Stimulated activated CD4-positive, alpha-beta T cell treated with anti-CD3 and anti-CD28 coated beads, Interleukin-15, amount 100 ng/mL, for 24 hours (primary cell): ENCODE results near the gene CLEC18C.
"Not testable (repeated sequence)": the region's sequence is repeated elsewhere in the genome, so short reads cannot be mapped to it uniquely, and the experiment has no call there.

Experiments
- DNase-seq: peaks from one replicate; pipeline ENCODE4 v3.0.0-alpha.2; 2020

Gene CLEC18C

DNA sequence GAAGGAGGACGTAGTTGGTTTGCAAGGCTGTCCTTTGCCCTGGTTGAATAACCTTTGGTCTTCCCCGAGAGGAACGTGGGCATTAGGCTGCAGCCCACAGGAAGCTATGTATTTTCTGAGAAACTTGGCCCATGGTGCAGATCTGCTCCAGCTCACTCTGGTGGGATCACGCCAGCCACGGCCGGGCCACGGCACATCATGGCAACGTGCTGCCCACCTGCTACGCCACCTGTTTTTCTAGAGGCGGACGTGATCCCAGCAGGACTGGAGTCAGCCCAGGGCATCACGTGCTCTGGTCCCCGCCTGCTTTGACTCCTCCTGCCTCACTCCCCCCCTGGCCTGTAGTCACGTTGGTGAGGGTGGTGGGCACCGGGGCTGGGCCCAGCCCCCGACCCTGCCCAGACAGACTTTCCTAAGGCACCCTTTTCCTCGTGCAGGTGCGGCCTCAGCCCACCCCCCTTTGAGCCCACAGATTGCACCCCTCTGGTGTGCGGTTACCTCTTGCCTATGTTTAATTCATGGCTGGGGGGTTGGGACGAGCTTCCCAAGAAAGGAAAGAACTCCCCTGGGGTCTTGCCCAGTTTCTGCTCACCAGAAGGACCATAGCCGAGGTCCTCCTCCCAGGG lies at the start of gene CLEC18C:
CLEC18C (plus strand) TSS at position 576 of the 626 bp plus-strand sequence. CDS start 492 bp downstream, outside the sequence.
- not testable (repeated sequence) for DNase-seq

DNA sequence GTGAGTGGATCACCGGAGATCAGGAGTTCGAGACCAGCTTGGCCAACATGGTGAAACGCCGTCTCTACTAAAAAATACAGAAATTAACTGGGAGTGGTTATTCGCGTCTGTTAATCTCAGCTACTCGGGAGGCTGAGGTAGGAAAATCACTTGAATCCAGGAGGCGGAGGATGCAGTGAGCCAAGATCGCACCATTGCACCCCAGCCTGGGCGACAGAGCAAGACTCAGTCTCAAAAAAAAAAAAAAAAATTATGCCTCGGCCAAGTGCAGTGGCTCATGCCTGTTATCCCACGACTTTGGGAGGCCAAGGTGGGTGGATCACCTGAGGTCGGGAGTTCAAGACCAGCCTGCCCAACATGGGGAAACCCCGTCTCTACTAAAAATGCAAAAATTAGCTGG lies 49.8 kb upstream of the CLEC18C start:
- DNase-seq, result not testable (repeated sequence)

DNA sequence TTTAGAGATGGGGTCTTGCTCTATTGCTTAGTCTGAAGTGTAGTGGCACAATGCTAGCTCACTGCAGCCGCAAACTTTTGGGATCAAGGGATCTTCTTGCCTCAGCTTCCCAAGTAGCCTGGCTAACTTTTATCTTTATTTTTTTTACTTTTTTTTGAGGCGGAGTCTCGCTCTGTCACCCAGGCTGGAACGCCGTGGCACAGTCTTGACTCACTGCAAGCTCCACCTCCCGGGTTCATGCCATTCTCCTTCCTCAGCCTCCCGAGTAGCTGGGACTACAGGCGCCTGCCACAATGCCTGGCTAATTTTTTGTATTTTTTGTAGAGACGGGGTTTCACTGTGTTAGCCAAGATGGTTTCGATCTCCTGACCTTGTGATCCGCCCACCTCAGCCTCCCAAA lies 47.4 kb upstream of the CLEC18C start:
- DNase-seq, result not testable (repeated sequence)

DNA sequence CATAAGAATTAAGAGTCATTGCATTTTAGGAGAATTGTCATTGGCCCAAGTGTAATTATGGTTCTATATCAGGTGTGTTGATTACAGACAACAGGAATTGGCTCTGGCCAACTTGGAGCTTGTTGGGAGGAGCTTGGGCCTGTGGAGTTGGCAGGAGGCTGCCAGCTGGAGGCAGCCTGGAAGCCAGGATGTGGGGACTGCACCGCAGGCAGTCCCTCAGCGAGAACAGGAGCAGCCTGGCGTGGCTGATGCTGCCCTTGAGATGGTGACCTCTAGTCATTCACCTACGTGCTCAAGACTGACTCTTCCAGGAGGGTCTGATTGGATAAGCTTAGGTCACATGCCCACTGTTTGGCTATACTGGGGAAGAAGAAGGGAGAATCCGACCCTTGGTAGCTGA lies 45.9 kb upstream of the CLEC18C start:
- DNase-seq, result not testable (repeated sequence)

DNA sequence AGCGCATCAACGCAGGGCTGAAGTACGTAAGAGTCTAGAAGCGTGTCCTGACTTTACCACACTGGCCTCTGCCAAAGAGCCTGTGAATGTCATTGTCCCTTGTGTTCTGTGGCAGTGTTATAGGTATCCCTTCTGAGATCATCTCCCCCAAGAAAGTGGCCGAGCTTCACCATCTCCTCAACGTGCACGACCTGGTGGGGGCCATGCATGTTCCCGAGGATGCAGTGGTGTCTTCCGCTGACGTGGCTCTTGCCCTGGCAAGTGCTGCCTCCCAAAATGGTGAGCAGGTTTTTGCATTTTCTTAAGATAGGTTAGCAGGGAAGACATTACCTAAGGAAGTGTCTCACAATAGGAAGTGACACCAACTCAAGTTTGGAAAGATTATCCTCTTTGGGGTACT lies 44.7 kb upstream of the CLEC18C start:
- not testable (repeated sequence) for DNase-seq

DNA sequence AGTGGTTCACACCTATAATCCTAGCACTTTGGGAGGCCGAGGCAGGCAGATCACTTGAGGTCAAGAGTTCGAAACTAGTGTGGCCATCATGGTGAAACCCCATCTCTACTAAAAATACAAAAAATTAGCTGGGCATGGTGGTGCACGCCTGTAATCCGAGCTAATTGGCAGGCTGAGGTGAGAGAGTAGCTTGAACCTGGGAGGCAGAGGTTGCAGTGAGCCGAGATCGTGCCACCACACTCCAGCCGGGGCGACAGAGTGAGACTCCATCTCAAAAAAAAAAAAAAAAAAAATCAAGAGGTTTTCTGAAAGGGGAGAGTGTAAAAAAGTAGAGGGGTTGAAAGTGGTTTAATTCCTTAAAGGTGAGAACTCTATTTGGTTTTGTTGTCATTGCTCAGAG lies 37.8 kb upstream of the CLEC18C start:
- not testable (repeated sequence) for DNase-seq

DNA sequence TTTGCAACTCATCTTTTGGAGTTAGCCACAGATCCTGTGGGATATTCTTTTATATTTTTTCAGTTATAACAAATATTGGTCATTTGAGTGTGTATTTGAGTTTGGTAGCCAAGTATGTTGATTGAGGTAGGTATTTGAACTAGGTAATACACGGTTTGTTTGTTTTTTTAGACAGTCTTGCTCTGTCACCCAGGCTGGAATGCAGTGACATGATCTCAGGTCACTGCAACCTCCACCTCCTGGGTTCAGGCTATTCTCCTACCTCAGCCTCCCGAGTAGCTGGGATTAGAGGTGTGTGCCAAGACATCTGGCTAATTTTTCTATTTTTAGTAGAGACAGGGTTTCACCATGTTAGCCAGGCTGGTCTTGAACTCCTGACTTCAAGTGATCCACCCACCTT lies 37.0 kb upstream of the CLEC18C start:
- DNase-seq, result not testable (repeated sequence)

DNA sequence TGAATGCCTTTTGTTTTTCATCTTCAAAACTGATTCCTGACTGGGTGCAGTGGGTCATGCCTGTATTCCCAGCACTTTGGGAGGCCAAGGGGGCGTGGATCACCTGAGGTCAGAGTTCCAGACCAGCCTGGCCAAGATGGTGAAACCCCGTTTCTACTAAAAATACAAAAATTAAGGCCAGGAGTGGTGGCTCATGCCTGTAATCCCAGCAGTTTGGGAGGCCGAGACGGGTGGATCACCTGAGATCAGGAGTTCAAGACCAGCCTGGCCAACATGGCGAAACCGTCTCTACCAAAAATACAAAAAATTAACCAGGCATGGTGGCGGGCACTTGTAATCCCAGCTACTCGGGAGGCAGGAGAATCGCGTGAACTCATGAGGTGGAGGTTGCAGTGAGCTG lies 30.8 kb upstream of the CLEC18C start:
- DNase-seq, result not testable (repeated sequence)

DNA sequence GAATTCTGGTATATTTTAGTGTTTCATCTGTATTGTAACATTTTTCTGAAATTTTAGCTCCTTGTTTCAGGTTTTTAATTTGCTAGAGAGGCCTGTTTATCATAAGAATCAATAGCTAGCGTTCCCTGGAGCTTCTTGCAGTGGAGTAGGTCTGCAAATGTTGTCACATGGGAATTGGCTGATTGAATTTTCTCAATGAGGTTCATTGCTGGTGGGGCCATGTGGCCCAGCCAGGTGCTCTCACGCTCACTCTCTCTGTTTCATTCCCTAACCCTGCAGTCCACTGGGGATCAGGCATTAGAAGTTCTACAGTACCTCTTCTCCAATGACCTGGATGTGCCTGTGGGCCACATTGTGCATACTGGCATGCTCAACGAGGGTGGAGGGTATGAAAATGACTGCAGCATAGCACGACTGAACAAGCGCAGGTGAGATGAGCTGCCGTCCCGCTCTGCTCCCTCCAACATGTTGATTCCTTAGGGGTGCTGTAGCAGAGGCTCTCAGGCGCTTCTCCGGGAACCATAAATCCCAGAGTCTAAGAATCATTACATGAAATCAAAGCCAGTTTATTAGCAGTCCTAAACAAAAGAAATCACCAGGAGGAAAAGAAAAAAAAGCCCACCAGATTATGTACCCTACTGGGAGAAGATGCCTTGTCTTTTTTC lies 30.2 kb upstream of the CLEC18C start:
- not testable (repeated sequence) for DNase-seq

DNA sequence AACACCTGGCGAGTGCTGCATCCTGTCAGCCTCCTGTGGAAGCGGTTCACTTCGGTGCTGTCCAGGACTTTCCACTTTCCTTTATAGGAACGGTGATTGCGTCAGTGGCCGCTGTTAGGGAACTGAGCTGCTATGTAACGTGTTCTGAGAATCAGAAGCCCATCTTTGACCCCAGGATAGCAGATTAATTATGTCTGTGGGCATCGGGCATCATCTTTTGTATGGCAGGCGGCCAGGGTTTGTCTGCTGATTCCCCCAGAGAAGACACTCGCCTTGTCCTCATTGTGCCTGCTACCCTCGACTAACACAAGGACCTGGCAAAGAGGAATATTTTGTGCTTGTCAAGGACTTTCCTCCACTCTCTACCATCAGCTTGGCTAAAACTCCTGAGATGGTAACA lies 25.7 kb upstream of the CLEC18C start:
- DNase-seq, result not testable (repeated sequence)

DNA sequence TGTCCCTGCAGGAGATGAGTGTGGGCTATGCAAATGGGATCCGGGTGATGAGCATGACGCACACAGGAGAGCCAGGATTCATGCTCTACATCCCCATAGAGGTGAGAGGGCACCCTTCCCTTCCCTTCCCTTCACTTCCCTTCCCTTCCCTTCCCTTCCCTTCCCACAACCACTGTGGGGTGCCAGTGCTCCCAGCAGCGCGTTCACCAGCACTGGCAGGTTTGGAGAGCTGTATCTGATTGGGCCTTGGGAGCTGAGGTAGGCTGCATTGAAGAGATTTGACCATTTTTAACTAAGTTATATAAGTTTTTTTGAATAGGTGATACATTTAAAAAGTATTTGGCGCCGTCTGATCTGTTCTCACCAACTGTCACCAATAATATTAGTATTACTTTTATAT lies 25.1 kb upstream of the CLEC18C start:
- DNase-seq, result not testable (repeated sequence)

DNA sequence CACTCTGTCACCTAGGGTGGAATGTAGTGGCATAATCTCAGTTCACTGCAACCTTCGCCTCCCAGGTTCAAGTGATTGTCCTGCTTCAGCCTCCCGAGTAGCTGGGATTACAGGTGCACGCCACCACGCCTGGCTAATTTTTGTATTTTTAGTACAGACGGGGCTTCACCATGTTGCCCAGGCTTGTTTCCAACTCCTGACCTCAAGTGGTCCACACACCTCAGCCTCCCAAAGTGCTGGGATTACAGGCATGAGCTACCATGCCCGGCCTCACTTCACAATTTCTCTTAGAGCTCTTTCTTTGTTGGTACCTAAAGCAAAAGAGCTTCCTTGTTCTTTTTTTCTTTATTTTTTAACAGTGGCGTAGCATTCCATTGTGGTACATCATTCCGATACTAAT lies 24.3 kb upstream of the CLEC18C start:
- not testable (repeated sequence) for DNase-seq

DNA sequence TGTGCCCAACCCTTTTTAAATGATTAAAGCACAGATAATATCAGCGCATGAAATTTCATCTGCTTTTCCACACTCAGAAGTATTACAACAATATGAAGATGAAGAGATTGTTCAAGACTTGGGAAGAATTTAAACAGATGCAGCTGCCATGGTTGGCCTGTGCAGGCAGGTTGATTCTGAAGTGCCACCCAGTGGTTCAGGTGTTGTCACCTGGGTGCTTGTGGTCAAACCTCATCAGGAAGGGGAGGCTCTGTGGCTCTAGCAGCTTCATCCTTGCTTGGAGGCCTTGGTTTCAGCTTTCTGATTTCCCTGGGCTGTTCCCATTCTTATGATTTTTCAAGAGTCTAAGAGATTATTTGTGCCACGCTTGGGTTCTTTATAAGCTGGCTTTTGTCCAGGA lies 22.2 kb upstream of the CLEC18C start:
- DNase-seq, result no peak

DNA sequence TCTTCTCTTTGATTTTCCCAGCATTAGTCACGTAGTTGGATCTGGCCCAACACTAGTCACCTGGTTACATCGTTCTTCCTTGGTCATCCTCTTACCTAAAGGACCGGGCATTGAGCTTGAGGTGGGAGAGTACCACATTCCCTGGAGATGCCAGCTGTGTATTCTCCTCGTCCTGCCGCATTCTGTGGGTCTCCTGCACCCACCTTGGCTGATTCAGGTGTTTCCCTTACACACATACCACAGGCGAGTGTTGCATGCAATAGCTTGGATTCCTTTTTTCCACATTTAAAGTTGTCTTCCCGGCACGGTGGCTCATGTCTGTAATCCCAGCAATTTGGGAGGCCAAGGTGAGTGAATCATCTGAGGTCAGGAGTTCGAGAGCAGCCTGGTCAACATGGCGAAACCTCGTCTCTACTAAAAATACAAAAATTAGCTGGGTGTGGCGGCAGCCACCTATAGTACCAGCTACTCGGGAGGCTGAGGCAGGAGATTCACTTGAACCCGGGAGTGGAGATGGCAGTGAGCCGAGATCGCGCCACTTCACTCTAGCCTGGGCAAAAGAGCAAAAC lies 21.6 kb upstream of the CLEC18C start:
- DNase-seq, result no peak

DNA sequence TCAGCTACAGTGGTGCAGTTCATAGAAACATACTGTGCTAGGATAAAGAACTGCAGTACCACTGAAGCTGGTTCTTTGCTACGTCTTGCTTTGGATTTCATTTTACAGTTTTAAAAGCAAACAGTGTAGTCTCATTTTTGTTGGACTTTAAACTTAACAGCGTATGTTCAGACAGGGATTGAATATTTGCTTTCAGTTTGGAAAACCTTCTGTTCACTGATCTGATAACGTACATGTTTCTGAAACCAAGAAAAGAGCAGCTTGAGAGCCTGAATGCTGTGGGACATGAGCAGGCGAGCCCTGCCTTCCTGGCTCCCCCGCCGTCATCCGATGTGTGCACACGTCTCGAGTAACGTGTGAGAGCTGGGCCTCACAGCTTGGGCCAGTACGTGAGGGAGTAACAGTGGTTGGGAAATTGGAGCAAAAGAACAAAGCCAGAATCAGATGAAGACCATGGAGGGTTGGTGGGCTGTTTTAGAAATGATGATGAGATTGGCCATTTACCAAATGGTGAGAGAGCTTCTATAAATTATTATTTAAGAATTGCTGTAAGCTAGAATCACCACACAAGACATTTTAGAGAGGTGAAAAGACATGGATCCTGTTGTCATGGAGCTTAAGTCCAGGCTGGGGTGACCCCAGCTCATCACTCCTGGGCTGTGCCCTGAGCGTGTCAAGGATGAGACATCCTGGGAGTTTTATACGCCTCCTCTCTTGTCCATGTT lies 20.8 kb upstream of the CLEC18C start:
- DNase-seq, result no peak

DNA sequence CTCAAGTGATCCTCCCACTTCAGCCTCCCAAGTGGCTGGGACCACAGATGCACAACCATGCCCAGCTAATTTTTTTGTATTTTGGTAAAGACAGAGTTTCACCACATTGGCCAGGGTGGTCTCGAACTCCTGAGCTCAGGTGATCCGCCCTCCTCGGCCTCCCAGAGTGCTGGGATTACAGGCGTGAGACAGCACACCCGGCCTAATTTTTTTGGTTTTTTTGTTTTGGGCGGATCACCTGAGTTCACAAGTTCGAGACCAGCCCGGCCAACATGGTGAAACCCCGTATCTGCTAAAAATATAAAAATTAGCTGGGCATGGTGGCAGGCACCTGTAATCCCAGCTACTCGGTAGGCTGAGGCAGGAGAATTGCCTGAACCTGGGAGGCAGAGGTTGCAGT lies 18.9 kb upstream of the CLEC18C start:
- DNase-seq, result not testable (repeated sequence)

DNA sequence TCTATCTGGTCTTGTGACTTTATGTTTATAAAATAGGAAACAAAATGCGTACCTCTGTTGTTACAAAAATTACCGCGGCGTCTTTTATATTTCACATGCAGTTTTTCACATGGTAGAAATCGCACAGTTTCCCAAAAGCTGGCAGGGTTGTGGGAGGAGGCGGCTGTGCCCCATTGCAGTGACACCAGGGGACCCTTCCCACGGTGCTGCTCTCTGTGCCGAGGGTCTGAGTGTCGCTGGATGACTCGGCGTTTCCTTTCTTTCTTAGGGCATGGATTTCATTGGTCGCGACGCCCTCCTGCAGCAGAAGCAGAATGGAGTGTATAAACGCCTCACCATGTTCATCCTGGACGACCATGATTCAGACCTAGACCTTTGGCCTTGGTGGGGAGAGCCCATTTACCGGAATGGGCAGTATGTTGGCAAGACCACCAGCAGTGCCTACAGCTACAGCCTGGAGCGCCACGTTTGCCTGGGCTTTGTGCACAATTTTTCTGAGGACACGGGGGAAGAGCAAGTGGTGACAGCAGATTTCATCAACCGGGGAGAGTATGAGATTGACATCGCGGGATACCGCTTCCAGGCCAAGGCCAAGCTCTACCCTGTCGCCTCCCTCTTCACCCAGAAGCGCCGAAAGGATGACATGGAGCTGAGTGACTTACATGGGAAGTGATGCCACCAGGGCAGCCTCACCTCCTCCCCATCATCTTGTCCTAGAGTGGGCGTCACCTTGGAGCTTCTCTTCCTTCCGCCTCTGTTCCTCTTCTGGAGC lies 17.2 kb upstream of the CLEC18C start:
- no peak for DNase-seq

DNA sequence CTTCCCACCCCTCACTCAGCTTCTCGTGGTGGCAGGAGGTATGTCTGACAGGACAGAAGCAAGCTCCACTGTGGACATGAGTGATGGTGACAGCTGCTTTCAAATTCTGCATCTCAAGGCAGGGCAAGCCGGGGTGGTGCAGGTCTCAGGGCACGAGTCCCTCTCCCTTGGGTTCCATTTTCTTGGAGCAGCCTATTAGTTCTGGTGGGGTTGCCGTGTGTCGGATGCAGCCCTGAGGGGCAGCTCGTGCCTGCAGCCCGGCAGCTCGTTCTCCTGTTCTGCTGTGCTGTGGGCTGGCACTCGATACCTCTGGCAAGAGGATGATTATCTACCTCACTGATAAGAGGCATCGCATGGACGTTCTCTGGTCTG lies 16.5 kb upstream of the CLEC18C start:
- DNase-seq, result no peak

DNA sequence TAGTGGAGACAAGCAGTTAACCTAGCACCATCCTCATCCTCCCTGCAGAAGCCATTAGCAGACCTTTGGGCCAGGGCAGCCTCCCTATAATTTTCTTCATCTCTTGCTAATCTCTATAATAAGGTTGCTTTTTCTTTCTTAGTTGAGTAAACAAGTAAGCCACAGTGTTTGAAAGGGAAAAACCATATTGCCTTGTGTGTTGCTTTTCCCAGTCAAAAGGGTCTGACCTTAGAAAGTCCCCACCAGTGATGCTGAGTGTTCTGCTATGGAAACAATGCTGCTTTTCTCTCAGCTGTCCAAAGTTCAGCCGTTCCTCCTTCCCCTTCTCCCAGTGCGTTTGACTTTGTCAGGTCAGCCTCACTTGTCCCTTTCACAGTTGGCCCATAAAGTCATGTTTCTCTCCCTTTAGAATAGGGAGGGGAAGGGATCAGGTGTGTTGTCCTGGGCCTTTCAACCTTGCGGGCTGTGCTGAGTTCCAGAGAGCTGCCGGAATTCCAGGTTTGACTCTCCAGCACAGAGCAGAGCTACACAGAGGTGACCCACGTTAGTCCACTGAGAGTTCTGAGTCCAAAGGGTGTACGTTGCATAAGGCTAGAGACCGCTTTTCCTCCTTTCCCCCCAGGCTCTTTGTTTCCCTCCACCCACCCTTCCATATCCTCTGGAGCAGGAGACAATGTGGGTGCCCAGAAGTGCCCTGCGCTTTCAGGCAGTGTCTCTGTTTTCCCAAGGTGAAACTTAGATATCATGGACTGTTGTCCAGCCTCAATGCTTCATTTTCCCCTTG lies 15.9 kb upstream of the CLEC18C start:
- no peak for DNase-seq

DNA sequence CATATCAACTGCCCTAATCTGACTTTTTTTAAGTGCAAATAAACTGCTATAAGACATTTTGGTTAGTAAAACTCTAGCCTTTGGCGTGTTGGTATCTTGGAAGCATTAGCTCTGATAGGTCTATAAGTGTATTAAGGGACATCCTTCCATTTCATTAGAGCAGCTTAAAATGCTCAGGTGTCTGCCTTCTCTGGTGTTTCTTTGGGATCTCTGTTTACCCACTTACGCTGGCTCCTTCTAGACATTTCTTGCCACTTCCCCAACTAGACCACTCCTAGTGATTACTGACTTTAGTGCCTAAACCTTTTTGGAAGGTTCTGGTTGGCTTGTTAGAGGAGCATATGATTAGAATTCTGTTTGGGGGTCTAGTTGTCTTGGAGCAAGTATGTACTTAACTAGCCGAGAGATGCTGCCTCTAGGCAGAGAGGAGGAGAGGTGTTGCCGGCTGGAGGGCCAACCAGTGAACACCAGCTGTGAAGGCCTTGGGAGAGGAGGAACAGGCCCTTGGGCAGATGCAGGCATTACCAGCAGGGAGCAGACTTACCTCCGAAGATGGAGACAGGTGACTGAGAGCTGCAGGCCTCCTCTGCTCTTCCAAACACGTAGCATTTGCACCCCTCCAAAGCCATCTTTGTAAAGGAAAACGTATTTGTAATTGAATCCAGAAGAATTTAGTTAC lies 15.2 kb upstream of the CLEC18C start:
- no peak for DNase-seq
